IPS-18c (cell line): Measurements from ENCODE around the gene MAFF.

Experiments
- H3K4me3 ChIP-seq: 2 replicates; pipeline ENCODE4 v1.7.0; 2013; ENCODE audit warnings: low read depth, mild to moderate bottlenecking, low read length, moderate library complexity; ENCODE audit not compliant: insufficient read depth
- H3K9me3 ChIP-seq: one replicate; pipeline ENCODE4 v1.6.1; 2013; ENCODE audit warnings: mild to moderate bottlenecking, low read length, moderate library complexity; ENCODE audit not compliant: control insufficient read depth, insufficient read depth

The MAFF gene

DNA sequence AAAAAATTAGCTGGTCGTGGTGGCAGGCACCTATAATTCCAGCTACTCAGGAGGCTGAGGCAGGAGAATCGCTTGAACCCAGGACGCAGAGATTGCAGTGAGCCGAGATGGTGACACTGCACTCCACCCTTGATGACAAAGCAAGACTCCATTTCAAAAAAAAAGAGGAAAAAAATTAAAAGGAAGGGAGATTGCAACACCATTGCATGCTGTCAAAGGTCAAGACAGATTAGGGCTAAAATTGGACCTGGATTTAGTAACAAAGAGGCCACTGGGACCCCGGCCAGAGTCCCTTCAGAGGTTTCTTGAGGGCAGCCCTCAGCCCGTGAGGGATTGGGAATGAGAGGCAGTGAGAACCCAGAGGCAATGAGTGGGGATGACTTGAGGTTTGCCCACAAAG is 8.2 kb upstream of the MAFF start:
- H3K4me3 ChIP-seq, result no peak overlapping the region
- H3K9me3 ChIP-seq, result no peaks in the 10 kb centered on the region

DNA sequence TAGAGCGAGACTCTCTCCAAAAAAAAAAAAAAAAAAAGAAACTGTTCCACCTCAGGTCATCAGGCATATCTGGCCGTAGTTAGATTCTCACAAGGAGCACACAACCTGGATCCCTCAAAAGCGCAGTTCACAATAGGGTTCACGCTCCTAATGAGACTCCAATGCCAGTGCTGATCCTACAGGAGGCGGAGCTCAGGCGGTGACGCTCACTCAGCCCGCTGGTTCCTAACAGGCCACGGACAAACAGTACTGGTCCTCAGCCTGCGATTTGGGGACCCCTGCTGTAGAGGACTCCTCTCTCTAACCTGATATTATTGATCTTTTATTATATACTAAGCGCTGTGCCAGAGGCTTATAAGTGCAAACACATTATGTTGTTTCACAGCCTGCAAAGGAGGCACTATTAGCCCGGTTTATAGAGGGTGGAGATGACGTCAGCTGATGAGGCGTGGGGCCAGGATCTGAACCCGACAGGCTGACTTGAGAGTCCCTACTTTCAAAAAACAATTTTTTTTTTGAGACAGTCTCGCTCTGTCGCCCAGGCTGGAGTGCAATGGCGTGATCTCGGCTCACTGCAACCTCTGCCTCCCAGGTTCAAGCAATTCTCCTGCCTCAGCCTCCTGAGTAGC is 4.9 kb upstream of the MAFF start:
- Histone ChIP-seq H3K9me3 (no peaks in the 10 kb centered on the region), H3K4me3 (no peak overlapping the region)

DNA sequence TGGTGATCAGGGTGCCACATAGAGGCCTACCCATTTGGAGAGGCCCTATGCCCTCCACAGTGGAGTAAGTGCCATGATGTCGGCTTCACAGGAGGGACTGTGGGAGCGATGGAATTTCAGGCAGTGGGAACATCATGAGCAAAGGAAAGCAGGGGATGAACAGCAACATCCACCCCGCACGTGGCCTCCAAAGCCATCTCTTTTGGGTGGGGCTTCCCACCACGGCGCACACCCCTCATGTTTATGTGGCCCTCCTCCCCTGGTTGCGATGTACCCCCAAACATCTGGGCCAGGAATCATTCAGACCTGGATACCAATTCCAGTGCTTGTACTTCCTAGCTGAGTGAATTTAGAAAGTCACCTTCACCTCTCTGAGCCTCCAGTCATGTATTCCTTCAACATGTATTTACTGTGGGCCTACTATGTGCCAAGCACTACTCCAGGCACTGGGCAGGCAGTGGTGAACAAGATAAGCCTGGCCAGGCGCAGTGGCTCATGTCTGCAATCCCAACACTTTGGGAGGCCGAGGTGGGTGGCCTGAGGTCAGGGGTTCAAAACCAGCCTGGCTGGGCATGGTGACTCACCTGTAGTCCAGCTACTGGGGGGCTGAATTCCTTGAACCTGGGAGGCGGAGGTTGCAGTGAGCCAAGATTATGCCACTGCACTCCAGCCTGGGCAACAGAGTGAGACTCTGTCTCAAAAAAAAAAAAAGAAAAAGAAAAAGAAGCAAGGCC is 1.8 kb upstream of the MAFF start:
- Histone ChIP-seq H3K4me3 (no peak overlapping the region), H3K9me3 (no peaks in the 10 kb centered on the region)

DNA sequence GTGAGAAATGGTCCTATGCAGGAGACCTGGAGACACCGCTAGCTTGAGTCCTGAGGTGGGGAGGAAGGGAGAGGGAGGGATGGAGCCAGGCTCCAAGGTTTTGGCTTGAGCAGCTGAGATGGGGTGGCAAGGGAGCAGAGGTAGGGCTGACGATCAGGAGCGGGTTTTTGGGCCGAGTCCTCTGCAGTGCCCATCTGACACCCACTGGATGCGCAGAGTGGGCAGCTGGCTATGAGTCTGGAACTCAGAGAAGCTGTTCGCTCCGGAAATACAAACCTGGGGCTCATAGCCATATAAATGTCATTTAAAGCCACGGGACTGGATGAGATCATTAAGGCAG is 453 bp upstream of the MAFF start:
- no peaks in the 10 kb centered on the region for H3K9me3 ChIP-seq
- H3K4me3 ChIP-seq, result peak overlapping the region; percentile 34

DNA sequence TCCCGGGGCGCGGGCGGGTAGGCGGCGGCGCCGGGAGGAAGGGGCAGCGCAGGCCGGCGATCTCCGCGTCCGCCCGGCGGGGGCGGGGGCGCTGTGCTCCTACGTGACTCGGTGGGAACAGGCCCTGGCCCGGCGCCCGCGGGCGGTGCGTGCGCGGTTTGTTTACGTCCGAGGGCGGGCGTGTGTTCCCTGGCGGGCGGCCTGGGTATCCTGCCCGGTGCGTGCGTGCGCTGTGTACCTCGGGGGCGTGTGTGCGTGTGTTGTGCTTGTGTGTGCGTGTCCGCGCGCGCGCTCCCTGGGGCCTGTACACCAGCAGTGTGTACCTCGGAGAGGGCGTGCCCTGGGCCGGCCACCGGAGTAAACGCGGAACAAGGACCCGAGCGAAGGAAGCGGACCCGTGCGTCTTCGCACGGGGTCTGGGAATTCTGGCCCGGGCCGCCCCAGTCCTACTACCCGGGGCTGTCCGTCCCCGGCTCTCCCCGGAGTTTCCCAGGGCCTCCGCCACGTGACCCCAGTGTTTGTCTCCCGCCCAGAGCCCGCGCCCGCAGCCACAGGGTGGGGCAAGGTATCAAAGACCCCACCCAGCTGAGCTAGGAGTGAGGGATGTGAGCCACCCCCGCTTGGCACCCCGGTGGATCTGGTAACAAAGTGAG is 769 bp downstream of the MAFF start:
- Histone ChIP-seq H3K4me3 (peak overlapping the region; percentile 83), H3K9me3 (no peaks in the 10 kb centered on the region)

DNA sequence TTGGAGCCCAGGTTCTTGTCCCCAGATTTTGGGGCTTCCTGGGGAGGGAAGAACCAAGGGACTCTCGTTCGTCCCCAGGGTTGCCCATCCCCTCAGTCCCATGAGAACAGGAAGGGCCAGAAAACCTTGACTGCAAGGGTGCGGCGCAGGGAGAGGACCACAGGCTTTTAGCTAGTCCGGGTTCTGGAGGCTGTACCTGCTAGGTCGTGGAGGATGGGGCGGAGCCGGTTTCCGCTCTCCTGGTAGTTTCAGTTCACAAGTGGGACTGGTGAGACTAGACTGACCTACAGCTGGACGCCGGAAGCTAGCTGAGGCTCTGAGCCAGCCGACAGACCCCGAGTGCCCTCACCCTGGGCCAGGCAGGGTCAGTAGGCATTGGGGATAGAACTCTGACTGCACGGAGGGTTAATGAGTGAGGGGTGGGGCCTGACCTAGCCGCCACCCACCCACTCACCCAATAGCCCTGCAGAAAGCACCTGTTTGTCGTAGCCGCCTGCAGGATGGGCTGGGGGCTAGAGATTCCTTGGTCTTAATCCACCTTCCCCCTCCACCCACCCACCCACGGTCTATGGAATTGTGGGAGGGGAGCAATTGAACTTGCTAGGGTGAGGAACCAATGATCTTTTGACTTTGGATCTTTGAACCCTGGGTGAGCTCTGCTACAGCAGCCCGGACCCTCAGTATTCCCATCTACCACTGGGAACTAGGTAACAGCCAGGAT is 1.5 kb downstream of the MAFF start:
- H3K9me3 ChIP-seq, result no peaks in the 10 kb centered on the region

DNA sequence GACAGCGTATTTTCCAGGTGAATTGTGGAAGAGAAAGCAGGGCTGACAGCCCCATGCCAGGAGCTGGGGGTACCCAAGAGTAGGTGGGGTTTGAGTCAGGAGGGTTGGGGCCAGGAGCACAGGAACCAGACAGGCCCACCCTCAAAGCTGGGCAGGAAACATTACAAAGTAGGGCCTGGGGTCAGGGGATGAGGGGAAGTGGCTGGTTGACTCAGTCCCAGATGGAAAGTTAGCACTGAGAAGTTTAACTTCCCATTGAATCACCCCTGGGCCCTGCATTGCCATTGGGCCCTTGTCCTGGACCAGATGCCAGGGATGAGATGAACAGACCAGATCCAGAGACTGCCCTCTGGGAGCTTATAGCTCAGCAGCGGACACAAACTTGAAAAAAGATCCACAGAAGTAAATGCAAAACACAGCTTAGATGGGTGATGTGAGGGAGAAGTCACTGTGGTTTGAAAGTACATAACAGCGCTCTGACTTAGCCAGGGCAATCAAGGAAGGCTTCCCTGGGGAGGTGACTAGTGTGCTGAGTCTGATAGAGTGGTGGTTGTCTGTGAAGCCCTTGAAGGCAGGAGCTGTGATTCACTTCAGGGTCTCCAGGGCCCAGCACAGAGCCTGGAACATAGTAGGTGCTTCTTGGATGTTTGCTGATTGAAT is 2.2 kb downstream of the MAFF start:
- no peak overlapping the region for H3K4me3 ChIP-seq
- no peaks in the 10 kb centered on the region for H3K9me3 ChIP-seq

More for the DNA sequence above, 1.5 kb downstream of the MAFF start:
- peak overlapping the region; percentile 83 for H3K4me3 ChIP-seq

DNA sequence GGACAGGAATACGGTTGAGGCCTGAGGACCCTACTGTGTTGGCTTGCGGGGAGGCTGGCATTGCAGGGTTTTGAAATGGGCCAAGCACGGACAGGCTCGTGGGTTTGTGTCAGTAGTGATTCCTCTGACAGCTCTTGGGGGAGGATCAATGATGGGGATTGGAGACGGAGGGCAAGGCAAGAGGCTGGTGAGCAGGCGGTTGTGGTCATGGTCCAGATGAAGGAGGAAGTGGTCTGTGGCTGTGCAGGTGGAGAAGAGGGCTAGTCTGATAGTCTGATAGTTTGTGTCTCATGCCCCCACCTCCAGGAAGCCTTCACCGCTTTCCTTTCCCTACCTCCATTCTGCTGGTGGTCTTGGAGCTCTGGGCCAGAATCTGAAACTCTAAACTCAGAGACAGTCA is 3.0 kb downstream of the MAFF start:
- H3K4me3 ChIP-seq, result no peak overlapping the region

DNA sequence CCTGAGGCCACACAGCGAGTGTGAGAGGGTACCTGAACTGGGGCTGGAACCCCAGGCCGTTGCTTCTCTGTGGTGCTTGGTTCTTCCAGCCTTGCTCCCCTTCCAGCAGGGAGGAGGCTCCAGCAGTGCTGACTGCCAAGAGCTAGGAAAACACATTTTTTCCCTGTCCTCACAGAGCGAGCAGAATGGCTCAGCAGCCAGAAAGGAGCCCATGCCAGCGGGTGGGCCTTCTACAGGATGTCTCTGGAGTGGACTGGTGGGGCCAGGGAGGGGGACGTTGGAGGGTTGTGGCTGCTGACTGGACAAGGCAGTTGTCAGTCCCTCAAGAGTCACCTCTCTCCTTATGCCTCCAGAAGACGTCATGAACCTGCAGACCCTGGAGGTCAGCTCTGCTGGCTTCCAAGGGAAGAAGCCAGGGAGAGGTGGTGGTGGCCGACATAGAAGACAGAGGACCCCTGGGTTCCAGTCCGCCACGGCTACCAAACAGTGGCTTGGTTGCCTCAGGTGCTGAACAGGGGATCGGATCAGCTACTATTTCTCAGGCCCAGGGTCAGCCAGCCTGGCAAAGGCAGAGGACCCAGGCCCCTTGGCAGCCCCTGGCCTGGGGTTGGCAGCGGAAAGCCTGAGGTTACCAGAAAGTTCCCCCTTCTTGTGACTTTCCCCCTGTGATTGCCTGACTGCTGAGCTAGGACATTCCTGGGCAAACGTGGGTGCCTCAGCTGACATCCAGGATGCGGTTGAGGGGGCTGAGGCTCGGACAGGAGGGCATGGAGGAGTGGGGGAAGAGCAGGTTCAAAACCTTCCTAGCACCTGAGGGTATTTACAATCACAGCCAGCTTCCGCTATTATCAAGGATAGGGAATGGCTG is 3.7 kb downstream of the MAFF start:
- Histone ChIP-seq H3K9me3 (no peaks in the 10 kb centered on the region), H3K4me3 (no peak overlapping the region)

More for the DNA sequence above, 3.0 kb downstream of the MAFF start:
- H3K9me3 ChIP-seq, result no peaks in the 10 kb centered on the region

DNA sequence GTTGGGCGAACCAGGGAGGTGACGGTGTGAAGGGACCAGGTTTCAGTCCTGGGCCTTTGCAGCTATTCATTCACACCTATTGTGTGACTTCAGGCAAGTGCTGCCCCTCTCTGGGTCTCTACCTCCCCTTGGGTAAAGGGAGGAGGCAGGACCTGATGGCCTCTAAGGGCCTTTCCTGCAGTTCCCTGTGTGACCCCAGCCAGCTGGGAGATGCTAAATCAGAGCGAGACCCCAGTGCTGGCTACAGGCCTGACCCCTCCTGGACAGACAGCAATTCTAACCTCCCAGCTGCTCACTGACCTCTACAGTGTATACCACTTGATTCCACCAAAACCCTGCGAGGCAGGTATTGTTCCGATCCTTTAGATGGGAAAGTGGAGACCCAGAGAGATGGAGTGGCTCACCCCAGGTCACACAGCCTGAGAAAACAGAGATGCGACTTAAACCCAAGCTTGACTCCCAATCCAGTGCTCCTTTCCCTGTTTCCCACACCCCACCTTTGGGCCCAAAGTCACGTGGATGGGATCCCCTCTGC is 6.2 kb downstream of the MAFF start:
- Histone ChIP-seq H3K4me3 (no peak overlapping the region), H3K9me3 (no peaks in the 10 kb centered on the region)

DNA sequence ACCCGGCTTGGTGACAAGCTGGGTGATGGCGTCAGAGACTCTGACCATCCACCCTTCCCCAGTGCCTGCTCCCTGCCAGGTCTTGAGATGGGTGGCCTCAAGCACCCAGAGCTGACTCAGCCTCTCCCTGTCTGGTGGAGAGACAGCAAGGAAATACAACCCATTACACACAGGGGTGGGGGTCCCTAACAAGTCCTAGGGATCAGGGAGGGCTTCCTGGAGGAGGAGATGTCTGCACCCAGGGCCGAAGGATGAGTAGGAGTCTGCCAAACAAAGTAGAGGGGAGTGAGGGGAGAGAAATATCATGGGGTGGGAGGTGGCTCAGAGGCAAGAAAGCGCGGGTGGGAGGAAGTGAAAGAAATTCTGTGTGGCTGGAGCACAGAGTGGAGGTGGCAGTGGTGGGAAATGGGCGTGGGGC is 6.8 kb downstream of the MAFF start:
- no peak overlapping the region for H3K4me3 ChIP-seq
- no peaks in the 10 kb centered on the region for H3K9me3 ChIP-seq

DNA sequence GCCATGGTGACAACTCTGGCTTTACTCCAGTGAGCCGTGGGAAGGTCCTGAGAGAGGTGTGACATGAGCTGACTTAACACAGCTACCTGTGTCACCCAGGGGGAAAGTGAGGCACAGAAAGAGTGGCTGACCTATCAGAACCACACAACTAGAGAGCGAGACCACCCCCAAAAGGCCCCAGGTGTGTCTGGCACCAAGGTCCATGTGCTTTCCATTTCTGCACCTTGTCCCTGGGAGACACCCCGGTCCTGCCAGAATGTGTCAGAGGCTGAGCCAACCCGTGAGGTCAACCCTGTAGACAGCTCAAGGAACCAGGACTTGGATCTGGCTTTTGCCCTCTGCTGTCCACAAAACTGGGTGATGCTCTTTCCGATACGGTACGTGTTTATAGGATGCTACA is 9.8 kb downstream of the MAFF start:
- H3K9me3 ChIP-seq, result no peaks in the 10 kb centered on the region
- no peak overlapping the region for H3K4me3 ChIP-seq

DNA sequence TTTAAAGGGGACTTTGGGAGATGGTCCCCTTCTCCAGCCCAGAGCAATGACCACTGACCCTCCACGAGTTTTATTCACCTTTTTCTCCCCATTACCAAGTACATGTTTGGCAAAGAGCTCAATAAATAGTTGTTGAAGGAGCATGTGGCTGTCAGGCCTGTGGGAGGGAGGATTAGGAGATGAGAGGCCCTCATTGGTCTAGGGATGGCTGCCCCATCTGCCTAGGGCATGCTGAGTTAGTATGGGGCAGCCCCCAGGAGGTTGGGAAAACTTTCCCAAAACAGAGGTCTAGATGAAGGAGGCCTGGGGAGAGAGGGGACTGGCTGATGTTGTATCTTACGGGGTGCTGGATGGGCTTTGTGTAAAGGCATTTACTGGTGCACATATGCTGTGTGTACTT is 10.6 kb downstream of the MAFF start:
- Histone ChIP-seq H3K9me3 (no peaks in the 10 kb centered on the region), H3K4me3 (no peak overlapping the region)

DNA sequence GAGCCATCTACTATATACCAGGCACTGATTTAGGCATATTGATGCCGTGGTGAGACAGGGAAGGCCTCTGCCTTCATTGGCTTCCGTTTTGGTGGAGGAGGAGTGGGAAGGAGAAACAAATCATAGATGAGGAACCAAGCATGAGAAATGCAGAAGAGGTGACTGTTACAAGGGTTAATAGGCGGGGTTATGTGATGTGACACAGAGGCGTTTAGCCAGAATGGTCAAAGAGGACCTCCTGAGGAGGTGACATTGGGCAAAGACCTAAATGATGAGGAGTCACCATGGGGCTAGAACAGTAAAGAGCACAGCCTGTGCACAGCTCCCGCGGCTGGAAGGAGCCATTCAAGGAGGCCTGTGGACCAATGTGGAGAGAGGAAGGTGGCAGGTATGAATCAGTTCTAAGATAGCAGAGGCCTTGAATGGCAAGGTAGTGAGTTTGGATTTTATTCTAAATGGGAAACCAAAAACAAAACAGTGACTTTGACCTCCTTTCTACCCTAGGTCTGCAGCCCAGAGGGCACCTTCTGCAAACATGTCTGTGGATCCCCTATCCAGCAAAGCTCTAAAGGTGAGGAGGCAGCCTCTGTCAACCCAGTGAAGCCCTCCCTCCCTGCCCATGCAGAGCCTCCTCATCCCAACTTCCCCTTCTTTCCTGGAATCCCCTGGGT is 11.7 kb downstream of the MAFF start:
- Histone ChIP-seq H3K9me3 (no peaks in the 10 kb centered on the region), H3K4me3 (no peak overlapping the region)

DNA sequence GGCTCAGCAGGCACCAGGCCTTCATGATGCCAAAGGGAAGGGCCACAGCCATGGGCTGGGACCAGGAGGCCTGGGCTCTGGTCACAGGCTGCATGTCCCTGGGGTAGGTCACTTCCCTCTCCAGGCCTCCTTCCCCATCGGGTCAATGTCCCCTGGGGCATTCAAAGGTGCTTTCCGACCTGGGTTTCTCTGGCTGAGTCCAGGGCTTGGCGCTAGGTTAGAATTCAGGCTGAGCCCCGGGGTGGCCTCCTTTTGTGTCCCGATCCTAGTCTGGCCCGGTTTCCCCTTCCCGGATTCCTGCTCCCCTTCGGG is 12.2 kb downstream of the MAFF start:
- no peaks in the 10 kb centered on the region for H3K9me3 ChIP-seq
- H3K4me3 ChIP-seq, result peak overlapping the region; percentile 51
